GM12878 (cell line): ENCODE results near the gene CEP126. TPM values are rescaled to one million over a fixed set of nuclear protein-coding genes. Genes with fewer than 3 reads are reported as not detected.

Experiments
- ATAC-seq: fragments of 200-7000 bp; cut with Tn5 transposase; 3 replicates; pipeline ENCODE4 v1.9.1; 2020; ENCODE audit warnings: mild to moderate bottlenecking, moderate library complexity
- Bru-seq: library from RNA; stranded (reverse); fragments of 400-500 nt; gene quantifications from one replicate; lab custom pipeline; 2021; lab: Mats Ljungman, UMichigan
- BruChase-seq, 2 experiments: library from RNA; stranded (reverse); fragments of 400-500 nt; gene quantifications; one replicate each; lab custom pipeline; 2021; lab: Mats Ljungman, UMichigan
- BruUV-seq: library from RNA; stranded (reverse); fragments of 400-500 nt; replicated peaks from 2 replicates; lab custom pipeline; 2021; lab: Mats Ljungman, UMichigan
- CTCF ChIA-PET: fragments of 300-600 bp; sonication (Branson Sonifier 250); formaldehyde crosslinking; extraction: SDS; loops from one replicate; lab custom pipeline; 2021; ENCODE audit warnings: inconsistent platforms; lab: Yijun Ruan, JAX
- POLR2A ChIA-PET: fragments of 350-600 bp; formaldehyde crosslinking; extraction: SDS; loops from one replicate; lab custom pipeline; 2021; ENCODE audit warnings: inconsistent platforms; lab: Charles Lee
- RAD21 ChIA-PET: fragments of 300-600 bp; sonication (Branson Sonifier 250); formaldehyde crosslinking; loops from one replicate; lab custom pipeline; 2023; ENCODE audit warnings: antibody characterized with exemption; ENCODE audit not compliant: unreplicated experiment; lab: Charles Lee
- SMC1A ChIA-PET: fragments of 300-600 bp; sonication (Branson Sonifier 250); formaldehyde crosslinking; loops from one replicate; lab custom pipeline; 2023; ENCODE audit not compliant: unreplicated experiment, uncharacterized antibody; lab: Charles Lee
- DNase-seq: peaks from one replicate; pipeline ENCODE4 v3.0.0-alpha.2; 2011; ENCODE audit warnings: low read depth, low spot score
- FAIRE-seq: peaks from 3 replicates; lab custom pipeline; 2011; peaks lifted over from hg19 to GRCh38; lab: Jason Lieb, UNC
- H2AFZ ChIP-seq: 2 replicates; pipeline ENCODE4 v1.6.0; 2011; ENCODE audit warnings: low read depth, low read length, control low read depth; ENCODE audit not compliant: control insufficient read depth
- H3K27ac ChIP-seq: 2 replicates; pipeline ENCODE4 v1.5.1; 2011; ENCODE audit warnings: control low read depth; ENCODE audit not compliant: control insufficient read depth, insufficient read depth
- H3K27me3 ChIP-seq, 2 experiments: replicated peaks in 1 of 2; 2 replicates each; pipeline versions ENCODE4 v1.6.0 to v1.6.1; 2011; ENCODE audit warnings: low read length in 1 of 2; ENCODE audit not compliant: control insufficient read depth in 2 of 2, insufficient read depth in 2 of 2
- H3K36me3 ChIP-seq, 2 experiments: 2 replicates each; pipeline ENCODE4 v1.5.1; 2011; ENCODE audit warnings: low read length in 1 of 2; ENCODE audit not compliant: control insufficient read depth in 2 of 2, insufficient read depth in 2 of 2
- H3K4me1 ChIP-seq: 2 replicates; pipeline ENCODE4 v1.6.1; 2011; ENCODE audit warnings: mild to moderate bottlenecking, low read length, moderate library complexity, mixed read lengths; ENCODE audit not compliant: control insufficient read depth, insufficient read depth
- H3K4me2 ChIP-seq: 2 replicates; pipeline ENCODE4 v1.6.0; 2011; ENCODE audit warnings: control low read depth; ENCODE audit not compliant: control insufficient read depth, insufficient read depth
- H3K4me3 ChIP-seq: fragments of 200-600 bp; sonication (generic); 2 replicates; pipeline ENCODE4 v1.5.1; 2016
- H3K79me2 ChIP-seq: 2 replicates; pipeline ENCODE4 v1.6.0; 2011; ENCODE audit warnings: low read length; ENCODE audit not compliant: control insufficient read depth, insufficient read depth
- H3K9ac ChIP-seq: 2 replicates; pipeline ENCODE4 v1.8.0; 2011; ENCODE audit warnings: low read length, control low read depth, mixed read lengths; ENCODE audit not compliant: control insufficient read depth, insufficient read depth
- H3K9me3 ChIP-seq: replicated peaks from 3 replicates; pipeline ENCODE4 v1.5.1; 2011; ENCODE audit warnings: mild to moderate bottlenecking, low read length; ENCODE audit not compliant: control insufficient read depth, insufficient read depth
- H4K20me1 ChIP-seq: 2 replicates; pipeline ENCODE4 v1.6.0; 2011; ENCODE audit not compliant: control insufficient read depth, insufficient read depth
- BCL3 ChIP-seq: IDR thresholded peaks from 2 replicates; pipeline ENCODE4 v1.6.1; 2011; ENCODE audit warnings: borderline replicate concordance, low read depth, mild to moderate bottlenecking, moderate library complexity, low read length; ENCODE audit not compliant: insufficient read depth, poor library complexity, severe bottlenecking
- BMI1 ChIP-seq: fragments of 450-650 bp; IDR thresholded peaks from 2 replicates; pipeline ENCODE4 v1.6.1; 2016; ENCODE audit warnings: mild to moderate bottlenecking, moderate library complexity, borderline replicate concordance
- CREB1 ChIP-seq: IDR thresholded peaks from 2 replicates; pipeline ENCODE4 v1.6.1; 2012; ENCODE audit warnings: low read depth, mild to moderate bottlenecking, inconsistent platforms
- HDAC6 ChIP-seq: fragments of 200-600 bp; sonication (generic); IDR thresholded peaks from one replicate; pipeline ENCODE4 v1.8.0; 2017; ENCODE audit warnings: antibody characterized with exemption; ENCODE audit not compliant: unreplicated experiment
- IKZF1 ChIP-seq: fragments of 450-650 bp; conservative IDR thresholded peaks from 2 replicates; pipeline ENCODE4 v1.6.1; 2017; ENCODE audit warnings: antibody characterized with exemption, mild to moderate bottlenecking
- LARP7 ChIP-seq: fragments of 450-650 bp; IDR thresholded peaks from 2 replicates; pipeline ENCODE4 v1.6.1; 2017; ENCODE audit warnings: mild to moderate bottlenecking
- MEF2B ChIP-seq: fragments of 450-650 bp; IDR thresholded peaks from 2 replicates; pipeline ENCODE4 v1.6.1; 2018; ENCODE audit warnings: mild to moderate bottlenecking, moderate library complexity; ENCODE audit not compliant: partially characterized antibody, poor library complexity, severe bottlenecking
- NFYB ChIP-seq: IDR thresholded peaks from 2 replicates; pipeline ENCODE4 v1.6.1; 2011; ENCODE audit warnings: low read depth, mild to moderate bottlenecking, low read length, improper control_type of control experiment, moderate library complexity; ENCODE audit not compliant: insufficient read depth
- NKRF ChIP-seq: fragments of 450-650 bp; conservative IDR thresholded peaks from 2 replicates; pipeline ENCODE4 v1.6.1; 2017; ENCODE audit warnings: mild to moderate bottlenecking, moderate library complexity
- SP1 ChIP-seq: IDR thresholded peaks from one replicate; pipeline ENCODE4 v1.6.1; 2011; ENCODE audit warnings: low read depth, low read length
- USF1 ChIP-seq: IDR thresholded peaks from 2 replicates; pipeline ENCODE4 v1.6.1; 2011; ENCODE audit warnings: borderline replicate concordance, low read depth, mild to moderate bottlenecking, moderate library complexity, mixed read lengths, low read length; ENCODE audit not compliant: insufficient read depth; ENCODE audit errors: extremely low read length
- ZSCAN29 ChIP-seq: fragments of 450-650 bp; IDR thresholded peaks from 2 replicates; pipeline ENCODE4 v1.6.1; 2017; ENCODE audit warnings: mild to moderate bottlenecking, moderate library complexity
- WGBS: methylation state at CpG from one replicate; pipeline ENCODE4 v1.1.6; 2016; ENCODE audit warnings: low lambda C conversion rate; ENCODE audit not compliant: insufficient replicate concordance, insufficient coverage; ENCODE audit errors: missing lambda C conversion rate; 5-methylcytosine and 5-hydroxymethylcytosine counted together
- in situ Hi-C: fragments of 300-500 bp; cut with MboI; formaldehyde crosslinking; loops from 9 replicates; pipeline ENCODE4 v1.14.3; 2018; ENCODE audit warnings: mixed read lengths
- intact Hi-C: fragments of 100-400 bp; cut with micrococcal nuclease; formaldehyde crosslinking; loops from one replicate; pipeline ENCODE4 v1.14.2; 2022; ENCODE audit not compliant: unreplicated experiment
- long read RNA-seq, 2 experiments: library from polyadenylated mRNA; unstranded; transcript quantifications; one replicate each; pipeline ENCODE4 v2.0.0, GENCODE V29; 2019 to 2020
- polyA minus RNA-seq, 3 experiments: library from RNA; depleted of rRNA, polyadenylated mRNA; stranded (reverse); fragments of >200 nt; gene quantifications; 2 replicates each; pipeline ENCODE4 v1.2.3, GENCODE V29; 2011
- polyA plus RNA-seq, 11 experiments: library from polyadenylated mRNA; depleted of rRNA in 4 of 11; unstranded in 6 of 11; stranded (reverse) in 5 of 11; fragments of >200 nt; fragmentation: Nextera tagmentation in 4 of 11; fragmentation: Illumina TruSeq in 1 of 11; extraction: Ambion mirVana in 4 of 11; extraction: Trizol in 1 of 11; gene quantifications; 1 replicate in 1 of 11; 2 replicates in 10 of 11; pipeline versions ENCODE4 v1.2.1 to v1.2.3, GENCODE V29; 2011 to 2016; ENCODE audit warnings: inconsistent platforms in 2 of 11, missing spikeins in 2 of 11, low read depth in 1 of 11
- total RNA-seq, 4 experiments: library from RNA; depleted of rRNA in 3 of 4; stranded (reverse); fragments of >200 nt in 3 of 4; fragmentation: Illumina TruSeq in 1 of 4; extraction: Trizol in 1 of 4; gene quantifications; 2 replicates each; pipeline versions ENCODE4 v1.2.1 to v1.2.3, GENCODE V29; 2013 to 2021
- TF ChIP-seq, protein P1 (sequence below): fragments of 450-650 bp; IDR thresholded peaks from 2 replicates; pipeline ENCODE4 v1.6.1; 2016; ENCODE audit warnings: mild to moderate bottlenecking

CEP126 gene
- total RNA-seq (2013; cell fraction: nucleolus; rRNA removed) = not detected in 2 replicates
- total RNA-seq (2014; rRNA removed) (not detected in 2 replicates), total RNA-seq (2014; rRNA removed; fragmentation: Illumina TruSeq; extraction: Trizol) (not detected in 2 replicates), total RNA-seq (2021) (0.05 TPM in 1 of 2 replicates, not detected in the other), polyA plus RNA-seq (2011; rRNA removed) (0.01 and 0.14 TPM in 2 replicates), polyA plus RNA-seq (2014; fragmentation: Illumina TruSeq; extraction: Trizol) (0.01 TPM in 1 of 2 replicates, not detected in the other), polyA plus RNA-seq (2014; fragmentation: Nextera tagmentation; extraction: Ambion mirVana) (not detected), polyA plus RNA-seq (2014; rRNA removed) (not detected in 2 replicates), polyA plus RNA-seq (2016; fragmentation: Nextera tagmentation; extraction: Ambion mirVana) (not detected), polyA minus RNA-seq (2011; rRNA and poly(A)+ RNA removed) (not detected in 2 replicates), Bru-seq, nascent RNA (percentile 7 among the genes with signal in this experiment), BruChase-seq, experiment 1, labeled RNA remaining after a 6-hour chase (percentile 9 among the genes with signal in this experiment), BruChase-seq, experiment 2, labeled RNA remaining after a 2-hour chase (percentile 13 among the genes with signal in this experiment)
- not detected for polyA plus RNA-seq (2011; ENCODE audit: low read depth)
- under 0.01 and 0.01 TPM in 2 replicates for polyA plus RNA-seq (2011; cell fraction: cytosol; rRNA removed)
- polyA plus RNA-seq (2011; cell fraction: nucleus; rRNA removed) = 0.04 and 0.10 TPM in 2 replicates
- polyA plus RNA-seq (2012) = not detected in 2 replicates
- polyA minus RNA-seq (2011; cell fraction: cytosol; rRNA and poly(A)+ RNA removed) = not detected in 2 replicates
- polyA minus RNA-seq (2011; cell fraction: nucleus; rRNA and poly(A)+ RNA removed) = not detected in 2 replicates
- long read RNA-seq, experiment 1 = 0 reads
- long read RNA-seq, experiment 2 = 0 reads

GRCh38 chr11:101914738-101915426, at the start of gene CEP126:
Gene CEP126 (plus strand): TSS chr11:101915010. CDS start chr11:101915285, 275 bp downstream.
- ChIA-PET POLR2A (no interaction called here), RAD21 (no interaction called here), SMC1A (interaction anchor here (0.9 kb wide), 1 partner anchor 751 kb away, joined by 3 read pairs; no protein-coding TSS in a partner anchor), CTCF (interaction anchor here (0.9 to 1.2 kb wide), 3 partner anchors 54 to 93 kb away, joined by 4 to 6 read pairs (median 5); no protein-coding TSS in a partner anchor)
- in situ Hi-C loops (no loop called here), intact Hi-C loops (no loop called here)
- Histone ChIP-seq H3K36me3 (no peaks in the 10 kb centered on the region), H3K27ac (no peak within 1 kb of the TSS), H4K20me1 (no peaks in the 10 kb centered on the region), H3K4me2 (peak within 1 kb of the TSS; percentile 95), H3K4me3 (peak within 1 kb of the TSS; percentile 68), H3K9me3 (no peaks in the 10 kb centered on the region), H3K9ac (no peak within 1 kb of the TSS), H3K4me1 (0 out of 2 replicates have a peak, but pooled peaks cover 3% of the 10 kb centered on the region), H3K27me3 (no peaks in the 10 kb centered on the region), H2AFZ (peak within 1 kb of the TSS; percentile 90), H3K79me2 (no peaks in the 10 kb centered on the region)
- ATAC-seq (peak; percentile 99), FAIRE-seq (peak; percentile 75), DNase-seq (peak; percentile 32)
- BruUV-seq = no TSS peak
- 2% methylated on average over 45 of the region's 56 CpGs for WGBS
- peak; percentile 92 for TF ChIP-seq NFYB
- no peak for TF ChIP-seq BCL3
- TF ChIP-seq CREB1 = 0 out of 2 replicates have a peak, but pooled peaks have one; percentile 25
- TF ChIP-seq MEF2B = peak; percentile 90
- peak; percentile 33 for TF ChIP-seq USF1
- TF ChIP-seq SP1 = peak; percentile 40
- 0 out of 2 replicates have a peak, but pooled peaks have one; percentile 23 for TF ChIP-seq LARP7
- peak; percentile 51; the same call in 1 of the 2 replicates for TF ChIP-seq BMI1
- no peak for TF ChIP-seq ZSCAN29
- TF ChIP-seq, protein P1, sequence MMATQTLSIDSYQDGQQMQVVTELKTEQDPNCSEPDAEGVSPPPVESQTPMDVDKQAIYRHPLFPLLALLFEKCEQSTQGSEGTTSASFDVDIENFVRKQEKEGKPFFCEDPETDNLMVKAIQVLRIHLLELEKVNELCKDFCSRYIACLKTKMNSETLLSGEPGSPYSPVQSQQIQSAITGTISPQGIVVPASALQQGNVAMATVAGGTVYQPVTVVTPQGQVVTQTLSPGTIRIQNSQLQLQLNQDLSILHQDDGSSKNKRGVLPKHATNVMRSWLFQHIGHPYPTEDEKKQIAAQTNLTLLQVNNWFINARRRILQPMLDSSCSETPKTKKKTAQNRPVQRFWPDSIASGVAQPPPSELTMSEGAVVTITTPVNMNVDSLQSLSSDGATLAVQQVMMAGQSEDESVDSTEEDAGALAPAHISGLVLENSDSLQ = peak; percentile 67
- no peak for TF ChIP-seq HDAC6
- peak; percentile 58 for TF ChIP-seq IKZF1
- TF ChIP-seq NKRF = peak; percentile 52; the same call in 1 of the 2 replicates
